Astrocyte of the hippocampus (primary cell): Measurements from ENCODE around the gene HLA-DMA.

Source experiments
- DNase-seq: peaks from one replicate; pipeline ENCODE4 v3.0.0; 2011; ENCODE audit warnings: low read depth, low spot score

The HLA-DMA gene

DNA sequence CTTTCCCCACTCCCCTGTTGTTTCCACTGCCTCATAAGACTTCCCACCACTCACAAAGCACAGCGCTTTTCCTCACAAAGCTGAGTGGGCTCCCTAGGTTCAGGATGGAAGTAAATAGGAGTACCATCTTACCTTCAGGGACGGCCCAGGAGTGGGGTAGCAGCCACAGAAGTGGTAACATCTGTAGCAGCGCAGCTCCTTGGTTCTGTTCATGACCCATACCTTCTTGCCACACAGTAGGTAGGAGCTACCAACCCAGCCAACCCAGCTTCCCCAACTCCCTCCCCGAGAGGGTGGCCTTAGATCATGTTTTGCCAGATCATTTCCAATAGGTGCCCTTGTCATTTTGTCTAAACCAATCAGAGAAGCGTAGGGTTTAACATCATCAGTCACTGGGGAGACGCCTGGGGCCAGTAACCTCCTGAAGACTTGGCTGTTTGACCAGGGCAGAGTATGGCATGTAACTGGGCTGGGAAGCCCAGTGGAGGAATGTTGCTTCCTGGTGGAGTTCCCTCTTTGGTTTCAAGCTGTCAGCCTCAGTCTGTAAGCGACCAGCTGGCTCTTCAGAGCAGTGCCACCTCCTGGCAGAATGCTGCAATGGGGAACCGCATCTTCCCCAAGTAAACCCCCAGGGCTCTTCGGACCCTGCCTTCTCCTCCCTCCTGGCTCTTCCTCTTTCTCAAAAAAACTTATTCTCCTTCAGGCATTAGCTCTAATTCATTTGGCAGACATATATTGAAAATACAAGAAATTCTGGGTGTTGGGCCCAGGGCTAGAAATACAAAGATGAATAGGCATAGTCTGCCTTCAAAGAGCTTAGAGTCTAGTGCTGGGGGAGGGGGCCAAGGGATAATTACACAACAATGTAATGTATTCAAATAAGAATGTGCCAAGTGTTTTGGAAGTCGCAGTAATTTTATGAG, at the start of gene HLA-DMA:
HLA-DMA (minus strand) TSS at position 281 of the 923 bp plus-strand sequence; CDS start at position 220, 61 bp downstream.
- peak; percentile 97 for DNase-seq

DNA sequence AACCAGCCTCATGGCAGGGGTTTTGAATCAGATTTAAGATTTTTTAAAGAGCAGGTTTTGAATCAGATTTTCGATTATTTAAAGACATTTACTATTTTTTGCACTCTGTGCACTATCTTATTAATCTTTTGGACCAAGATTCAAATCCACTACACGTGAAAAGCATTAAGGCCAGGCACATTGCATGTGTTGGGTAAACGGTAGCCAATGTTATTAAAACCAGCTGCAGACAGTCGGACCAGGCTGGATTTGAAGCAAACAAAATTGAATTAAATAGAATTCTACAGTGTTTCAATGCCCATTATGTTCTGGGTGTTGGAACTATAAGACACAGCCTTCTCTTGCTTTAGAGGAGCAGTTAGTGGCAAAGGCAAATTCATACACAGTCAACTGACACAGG, 48.8 kb upstream of the HLA-DMA start:
- no peak for DNase-seq

DNA sequence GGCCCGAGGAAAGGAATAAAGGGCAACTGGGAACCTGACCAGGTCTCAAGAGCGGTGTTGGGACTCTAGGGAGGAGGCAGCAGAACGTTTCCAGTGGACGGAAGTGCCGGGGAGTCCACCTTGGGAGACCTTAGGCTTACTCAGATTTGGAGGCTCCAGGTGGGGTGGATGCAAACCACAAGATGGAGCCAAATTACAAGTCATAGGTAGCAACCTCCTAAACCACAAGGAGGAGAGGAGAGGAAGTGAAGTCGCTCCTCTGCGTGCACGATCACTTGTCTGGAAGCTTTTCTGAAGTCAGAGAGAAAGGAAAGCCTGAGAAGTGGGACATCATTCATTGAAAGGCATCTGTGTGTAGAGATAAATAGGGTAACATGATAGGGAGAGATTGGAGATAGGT, 47.2 kb upstream of the HLA-DMA start:
- DNase-seq, result no peak

DNA sequence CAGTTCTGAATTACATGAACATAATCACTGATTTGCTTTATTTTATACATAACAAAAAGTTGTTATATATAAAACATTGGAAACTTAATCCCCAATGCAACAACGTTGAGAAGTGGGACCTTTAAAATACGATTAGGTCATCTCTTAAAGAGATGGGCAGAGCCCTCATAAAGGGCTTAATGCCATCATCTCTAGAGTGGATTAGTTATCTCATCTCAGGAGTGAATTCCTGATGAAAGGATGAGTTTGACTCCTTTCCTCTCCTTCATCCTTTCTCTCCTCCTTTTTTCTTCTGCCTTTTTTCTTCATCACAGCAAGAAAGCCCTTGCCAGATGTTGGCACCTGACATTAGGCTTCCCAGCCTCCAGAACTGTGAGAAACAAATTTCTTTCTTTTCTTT, 42.6 kb upstream of the HLA-DMA start:
- DNase-seq, result no peak

DNA sequence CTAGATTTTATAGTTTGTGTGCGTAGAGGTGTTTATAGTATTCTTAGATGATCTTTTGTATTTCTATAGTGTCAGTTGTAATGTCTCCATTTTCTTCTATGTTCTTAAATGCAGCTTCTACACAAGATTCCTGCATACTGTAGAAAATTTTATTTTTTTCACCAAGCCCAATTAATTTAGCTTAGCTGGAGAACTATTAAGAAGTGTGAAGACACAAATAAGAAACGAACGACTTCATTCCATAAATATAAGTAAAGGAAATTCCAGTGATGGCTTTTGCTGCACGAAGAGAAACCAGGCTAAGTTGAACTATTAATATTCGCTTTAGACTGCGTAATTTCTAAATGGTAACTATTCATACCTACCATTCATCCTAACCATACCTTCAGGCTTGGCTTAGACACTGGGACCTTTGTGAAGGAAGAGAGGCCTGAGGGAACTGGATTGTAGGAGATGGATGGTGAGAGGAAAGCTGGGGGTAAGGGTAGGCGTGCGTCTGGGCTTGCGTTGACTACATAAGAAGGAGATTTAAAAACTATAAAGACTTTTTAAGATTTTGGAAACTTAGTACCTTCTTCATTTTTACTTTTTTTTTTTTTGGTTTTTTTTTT, 40.6 kb upstream of the HLA-DMA start:
- DNase-seq, result no peak

DNA sequence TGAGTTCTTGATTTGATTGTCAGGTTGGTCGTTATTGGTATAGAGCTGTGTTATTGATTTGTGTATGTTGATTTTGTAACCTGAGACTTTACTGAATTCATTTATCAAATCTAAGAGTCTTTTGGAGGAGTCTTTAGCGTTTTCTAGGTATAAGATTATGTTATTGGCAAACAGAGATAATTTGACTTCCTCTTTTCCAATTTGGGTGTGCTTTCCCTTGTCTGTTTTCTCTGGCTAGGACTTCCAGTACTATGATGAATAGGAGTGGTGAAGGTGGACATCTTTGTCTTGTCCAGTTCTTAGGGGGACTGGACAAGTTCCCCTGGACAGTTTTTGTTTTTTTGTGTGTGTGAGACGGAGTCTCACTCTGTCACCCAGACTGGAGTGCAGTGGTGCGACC, 39.1 kb upstream of the HLA-DMA start:
- no peak for DNase-seq

DNA sequence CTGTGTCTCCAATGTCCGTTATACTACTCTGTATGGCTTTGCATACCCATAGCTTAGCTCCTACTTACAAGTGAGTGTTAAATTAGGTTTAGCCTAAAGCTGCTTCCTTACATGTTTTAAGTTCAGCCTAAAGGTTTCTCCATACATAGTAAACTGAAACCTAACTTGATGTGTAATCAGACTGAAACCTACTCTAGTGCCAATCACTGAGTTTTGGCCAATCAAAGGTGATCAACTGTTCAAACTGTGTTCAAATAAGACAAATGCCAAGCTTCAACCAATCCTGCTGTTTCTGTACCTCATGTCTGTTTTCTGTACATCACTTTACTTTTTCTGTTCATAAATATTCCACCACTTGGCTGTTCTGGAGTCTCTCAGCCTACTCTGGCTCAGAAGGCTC, 36.5 kb upstream of the HLA-DMA start:
- DNase-seq, result no peak

DNA sequence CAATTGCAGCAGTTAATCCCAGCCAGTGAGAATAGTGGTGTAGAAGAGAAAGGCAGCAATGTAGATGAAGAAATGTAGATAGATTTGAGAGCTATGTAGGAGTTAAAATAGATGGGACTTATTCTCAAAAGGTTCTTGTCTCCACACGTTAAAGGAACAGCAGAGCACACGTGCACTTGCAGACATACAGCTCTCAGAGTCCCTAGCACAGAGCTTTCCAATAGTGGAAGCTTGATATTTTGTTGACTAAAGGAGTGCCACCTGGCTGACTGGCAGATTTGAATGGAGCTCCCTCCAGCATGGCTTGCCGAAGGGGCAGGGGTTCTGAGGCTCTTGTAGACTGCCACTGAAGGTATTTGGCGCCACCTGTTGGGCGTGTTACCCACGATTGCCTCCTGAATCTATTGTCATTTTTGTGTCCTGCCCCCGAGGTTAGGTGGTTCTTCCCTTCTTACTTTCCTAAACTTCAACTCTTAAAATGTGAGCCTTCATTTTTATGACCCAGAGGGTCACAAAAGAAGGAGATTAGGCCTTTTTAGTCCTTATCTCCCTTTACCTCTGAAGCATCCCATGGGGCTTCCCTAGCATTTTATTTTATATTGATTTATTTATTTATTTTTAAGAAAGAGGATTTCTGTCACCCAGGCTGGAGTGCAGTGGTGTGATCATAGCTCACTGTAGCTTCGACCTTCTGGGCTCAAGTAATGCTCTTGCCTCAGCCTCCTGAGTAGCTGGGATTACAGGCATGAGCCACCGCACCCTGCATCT, 31.9 kb upstream of the HLA-DMA start:
- peak; percentile 88 for DNase-seq

DNA sequence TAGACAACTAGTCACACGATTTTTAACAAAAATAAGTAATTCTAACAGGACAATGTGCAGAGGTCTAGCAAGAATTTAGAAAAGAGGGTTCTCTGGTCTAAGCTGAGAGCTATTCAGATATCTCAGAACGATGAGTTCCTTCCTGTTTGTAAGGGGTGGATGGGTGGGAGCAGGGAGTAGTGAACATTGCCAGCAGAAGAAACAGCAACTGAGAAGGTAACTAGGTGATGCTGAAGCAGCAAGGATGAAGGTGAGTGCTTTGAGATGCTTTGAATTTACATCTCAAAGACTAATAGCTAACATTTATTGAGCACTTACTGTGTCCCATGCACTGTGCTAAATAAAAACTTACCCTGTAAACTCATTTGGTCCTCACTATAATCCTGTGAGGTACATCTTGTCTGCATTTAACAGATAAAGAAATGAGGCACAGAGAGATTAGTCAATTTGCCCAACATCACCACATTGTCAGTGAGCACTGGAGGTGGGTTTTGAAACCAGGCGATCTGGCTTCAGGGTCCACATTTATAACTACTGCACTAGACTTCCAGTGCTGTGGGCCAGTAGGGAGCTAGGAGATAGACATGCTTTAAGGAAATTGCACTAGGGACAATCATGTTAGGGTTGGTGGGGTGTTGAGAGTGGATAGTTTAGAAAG, 31.2 kb upstream of the HLA-DMA start:
- no peak for DNase-seq

DNA sequence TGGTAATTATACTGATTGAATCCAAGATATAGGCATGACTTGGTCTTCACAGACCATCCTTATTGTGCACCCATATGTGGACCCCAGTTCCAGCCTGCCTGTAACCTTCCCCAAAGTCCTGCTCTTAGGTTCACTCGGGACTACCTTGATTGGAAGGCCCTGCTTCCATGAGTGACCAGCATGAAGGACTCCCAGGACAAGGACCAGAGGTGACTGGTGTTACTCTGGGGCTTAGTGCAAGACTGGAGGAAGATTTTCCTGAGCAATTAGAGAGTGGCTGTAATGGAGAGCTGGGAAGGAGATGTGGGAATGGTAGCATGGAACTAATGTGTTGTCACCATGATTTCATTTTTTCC, 30.6 kb upstream of the HLA-DMA start:
- no peak for DNase-seq

DNA sequence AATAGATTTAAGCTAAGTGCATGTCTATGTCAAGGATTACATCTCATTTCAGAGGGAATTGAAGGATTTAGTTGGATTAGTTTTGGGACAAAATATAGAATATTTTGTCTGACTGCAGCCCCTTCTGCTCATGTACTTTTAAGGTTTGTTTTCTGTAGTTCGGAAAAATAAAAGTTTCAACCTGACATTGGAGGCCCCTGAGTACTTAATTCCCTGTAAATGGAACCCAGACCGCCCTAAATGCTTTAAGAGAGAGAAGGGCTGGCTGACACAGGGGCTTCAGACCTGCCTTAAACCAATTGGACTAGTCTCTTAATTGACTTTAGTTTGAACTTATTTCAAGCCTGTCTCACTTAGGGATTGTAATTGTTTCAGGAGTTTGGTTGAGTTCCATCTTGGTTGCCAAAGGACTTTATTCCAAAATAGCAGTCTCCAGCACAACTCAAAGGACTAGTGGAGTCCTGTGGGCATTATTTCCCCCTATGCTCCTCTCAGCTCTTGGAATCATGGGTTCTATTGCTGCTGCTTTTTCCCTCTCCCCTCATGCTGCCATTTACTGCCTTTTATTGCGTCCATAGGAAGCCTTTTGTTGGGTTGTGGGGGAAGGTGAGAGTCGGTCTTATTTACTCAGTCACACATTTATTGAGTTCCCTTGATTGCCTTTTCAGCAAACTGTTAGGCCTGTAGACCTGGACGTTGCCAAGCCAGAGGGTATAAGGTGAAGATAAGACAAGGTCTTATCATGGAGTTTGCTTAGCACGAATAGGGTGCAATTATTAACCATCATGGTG, 30.0 kb upstream of the HLA-DMA start:
- DNase-seq, result no peak

DNA sequence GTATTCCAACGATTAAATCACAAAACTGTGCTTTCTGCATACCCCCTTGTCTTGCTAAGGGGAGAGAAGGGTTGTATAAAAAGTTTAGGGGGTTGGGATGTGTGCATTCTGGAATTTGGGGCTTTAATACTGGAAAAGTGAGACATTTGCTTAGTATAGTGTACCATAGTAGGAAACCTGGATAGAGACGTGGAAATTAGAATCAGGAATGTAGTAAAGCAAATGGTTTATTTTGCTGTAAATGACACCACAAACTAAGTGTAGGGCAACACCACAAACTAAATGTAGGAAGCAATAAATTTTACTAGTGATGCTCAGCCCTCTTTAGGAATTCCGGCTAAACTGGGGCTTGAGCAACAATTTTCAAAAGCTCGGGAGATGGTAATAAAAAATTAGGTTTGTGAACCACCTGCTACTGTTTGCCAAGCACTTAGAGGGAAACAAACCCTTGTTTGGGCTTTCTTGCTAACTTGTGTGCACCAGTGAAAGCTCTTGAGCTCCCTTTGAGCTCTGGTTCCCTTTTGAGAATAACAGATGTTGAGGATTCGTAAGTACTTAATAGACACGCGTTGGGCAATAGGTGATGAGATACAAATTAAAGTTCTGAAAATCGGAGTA, 29.3 kb upstream of the HLA-DMA start:
- no peak for DNase-seq

DNA sequence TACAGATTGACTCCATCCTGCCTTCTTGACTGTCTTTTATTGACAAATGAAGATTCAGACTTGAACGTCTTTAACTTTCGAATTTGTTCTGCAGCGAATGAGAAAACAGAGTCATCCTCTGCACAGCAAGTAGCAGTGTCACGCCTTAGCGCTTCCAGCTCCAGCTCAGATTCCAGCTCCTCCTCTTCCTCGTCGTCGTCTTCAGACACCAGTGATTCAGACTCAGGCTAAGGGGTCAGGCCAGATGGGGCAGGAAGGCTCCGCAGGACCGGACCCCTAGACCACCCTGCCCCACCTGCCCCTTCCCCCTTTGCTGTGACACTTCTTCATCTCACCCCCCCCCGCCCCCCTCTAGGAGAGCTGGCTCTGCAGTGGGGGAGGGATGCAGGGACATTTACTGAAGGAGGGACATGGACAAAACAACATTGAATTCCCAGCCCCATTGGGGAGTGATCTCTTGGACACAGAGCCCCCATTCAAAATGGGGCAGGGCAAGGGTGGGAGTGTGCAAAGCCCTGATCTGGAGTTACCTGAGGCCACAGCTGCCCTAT, 27.7 kb upstream of the HLA-DMA start:
- DNase-seq, result no peak

DNA sequence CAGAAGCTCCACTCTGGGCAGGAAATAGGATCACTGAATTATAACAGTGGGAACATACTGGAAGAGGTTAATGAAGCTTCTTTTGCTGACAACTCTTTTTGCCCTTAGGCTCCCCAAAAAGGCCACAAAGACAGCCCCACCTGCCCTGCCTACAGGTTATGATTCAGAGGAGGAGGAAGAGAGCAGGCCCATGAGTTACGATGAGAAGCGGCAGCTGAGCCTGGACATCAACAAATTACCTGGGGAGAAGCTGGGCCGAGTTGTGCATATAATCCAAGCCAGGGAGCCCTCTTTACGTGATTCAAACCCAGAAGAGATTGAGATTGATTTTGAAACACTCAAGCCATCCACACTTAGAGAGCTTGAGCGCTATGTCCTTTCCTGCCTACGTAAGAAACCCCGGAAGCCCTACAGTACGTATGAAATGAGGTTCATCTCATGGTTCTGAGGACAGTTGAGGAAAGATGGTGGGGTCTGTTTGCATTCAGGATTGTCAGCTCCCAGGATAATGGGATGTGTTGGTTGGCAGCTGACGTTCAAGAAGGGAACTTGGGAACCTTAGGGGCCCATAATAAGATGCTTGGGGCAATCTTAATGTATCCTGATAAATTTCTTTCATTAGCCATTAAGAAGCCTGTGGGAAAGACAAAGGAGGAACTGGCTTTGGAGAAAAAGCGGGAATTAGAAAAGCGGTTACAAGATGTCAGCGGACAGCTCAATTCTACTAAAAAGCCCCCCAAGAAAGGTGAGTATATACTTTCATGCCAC, 27.0 kb upstream of the HLA-DMA start:
- DNase-seq, result no peak

DNA sequence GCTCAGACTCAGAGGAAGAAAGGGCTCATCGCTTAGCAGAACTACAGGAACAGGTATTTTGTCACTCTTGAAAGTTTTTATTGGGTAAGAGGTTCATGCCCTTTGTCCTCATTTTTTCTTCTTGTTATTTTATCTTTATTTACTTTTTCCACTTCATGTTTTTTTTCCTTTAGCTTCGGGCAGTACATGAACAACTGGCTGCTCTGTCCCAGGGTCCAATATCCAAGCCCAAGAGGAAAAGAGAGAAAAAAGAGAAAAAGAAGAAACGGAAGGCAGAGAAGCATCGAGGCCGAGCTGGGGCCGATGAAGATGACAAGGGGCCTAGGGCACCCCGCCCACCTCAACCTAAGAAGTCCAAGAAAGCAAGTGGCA, 25.0 kb upstream of the HLA-DMA start:
- no peak for DNase-seq

DNA sequence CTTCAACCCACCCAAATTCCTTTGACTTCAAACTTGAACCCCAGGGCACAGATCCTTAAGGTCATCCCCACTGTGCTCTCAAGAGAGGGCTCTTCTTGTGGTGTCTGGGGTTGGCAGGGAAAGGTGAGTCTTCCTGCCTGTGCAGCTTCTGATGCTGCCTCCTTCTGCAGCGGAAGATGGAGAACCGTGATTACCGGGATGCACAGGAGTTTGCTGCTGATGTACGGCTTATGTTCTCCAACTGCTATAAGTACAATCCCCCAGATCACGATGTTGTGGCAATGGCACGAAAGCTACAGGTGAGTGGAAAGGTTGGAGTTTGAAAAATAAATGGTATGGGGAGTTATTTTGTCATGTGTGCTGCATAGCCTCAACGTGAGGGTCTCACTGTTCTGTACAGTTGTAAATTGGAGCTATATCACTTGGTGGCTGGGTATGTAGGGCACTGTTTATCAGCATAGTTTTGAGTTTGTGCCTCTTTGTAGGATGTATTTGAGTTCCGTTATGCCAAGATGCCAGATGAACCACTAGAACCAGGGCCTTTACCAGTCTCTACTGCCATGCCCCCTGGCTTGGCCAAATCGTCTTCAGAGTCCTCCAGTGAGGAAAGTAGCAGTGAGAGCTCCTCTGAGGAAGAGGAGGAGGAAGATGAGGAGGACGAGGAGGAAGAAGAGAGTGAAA, 24.5 kb upstream of the HLA-DMA start:
- no peak for DNase-seq

DNA sequence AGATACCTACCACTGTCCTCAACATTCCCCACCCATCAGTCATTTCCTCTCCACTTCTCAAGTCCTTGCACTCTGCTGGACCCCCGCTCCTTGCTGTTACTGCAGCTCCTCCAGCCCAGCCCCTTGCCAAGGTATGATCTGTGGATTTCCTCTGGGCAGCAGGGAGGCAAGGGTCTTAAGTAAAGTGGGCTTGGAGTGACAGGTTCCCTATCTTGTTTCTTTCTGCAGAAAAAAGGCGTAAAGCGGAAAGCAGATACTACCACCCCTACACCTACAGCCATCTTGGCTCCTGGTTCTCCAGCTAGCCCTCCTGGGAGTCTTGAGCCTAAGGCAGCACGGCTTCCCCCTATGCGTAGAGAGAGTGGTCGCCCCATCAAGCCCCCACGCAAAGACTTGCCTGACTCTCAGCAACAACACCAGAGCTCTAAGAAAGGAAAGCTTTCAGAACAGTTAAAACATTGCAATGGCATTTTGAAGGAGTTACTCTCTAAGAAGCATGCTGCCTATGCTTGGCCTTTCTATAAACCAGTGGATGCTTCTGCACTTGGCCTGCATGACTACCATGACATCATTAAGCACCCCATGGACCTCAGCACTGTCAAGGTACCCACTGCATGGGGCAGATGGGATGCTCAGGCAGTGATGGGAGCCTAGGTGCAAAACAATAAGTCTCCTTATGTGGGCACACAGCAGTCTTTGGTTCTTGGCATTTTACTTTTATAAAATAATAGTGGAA, 23.6 kb upstream of the HLA-DMA start:
- DNase-seq, result no peak

DNA sequence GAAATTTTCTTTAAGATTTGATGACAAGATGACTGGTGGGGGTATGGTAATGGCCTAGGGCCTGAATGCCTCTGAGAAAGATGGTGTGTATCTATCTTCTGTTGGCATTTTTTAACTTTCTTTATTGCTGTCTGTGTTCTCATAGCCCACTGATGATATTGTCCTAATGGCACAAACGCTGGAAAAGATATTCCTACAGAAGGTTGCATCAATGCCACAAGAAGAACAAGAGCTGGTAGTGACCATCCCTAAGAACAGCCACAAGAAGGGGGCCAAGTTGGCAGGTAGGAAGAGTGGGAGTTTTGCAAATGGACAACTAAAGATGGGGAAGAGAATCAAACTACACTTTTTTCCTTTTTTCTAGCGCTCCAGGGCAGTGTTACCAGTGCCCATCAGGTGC, 23.0 kb upstream of the HLA-DMA start:
- no peak for DNase-seq
